ENCODE results near the gene GBA2.
A peak's percentile ranks its signal among the peaks of the same experiment; 100 is the strongest.

Gene GBA2

DNA sequence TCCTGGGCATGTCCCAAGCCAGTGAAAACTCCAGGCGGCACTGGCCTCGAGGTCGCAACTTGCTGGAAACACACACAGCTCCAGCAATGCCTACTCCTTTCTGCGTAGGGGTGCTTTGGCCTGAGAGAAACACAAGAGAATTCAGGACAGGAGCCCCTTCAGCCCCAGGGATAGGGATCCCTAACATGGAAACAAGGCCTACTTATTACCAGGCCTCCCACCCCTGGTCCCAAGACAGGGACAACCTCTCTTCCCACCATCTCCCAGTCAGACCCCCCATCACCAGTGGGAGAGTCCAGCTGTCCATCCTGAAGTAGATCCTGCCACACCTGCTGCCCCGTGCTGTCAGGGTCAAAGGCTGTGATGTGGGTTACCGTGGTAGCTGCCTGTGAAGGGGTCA, 8.8 kb downstream of the GBA2 start:
- no peak for DNase-seq (ENCODE audit: insufficient read length, low spot score)
- TF ChIP-seq, protein P1, sequence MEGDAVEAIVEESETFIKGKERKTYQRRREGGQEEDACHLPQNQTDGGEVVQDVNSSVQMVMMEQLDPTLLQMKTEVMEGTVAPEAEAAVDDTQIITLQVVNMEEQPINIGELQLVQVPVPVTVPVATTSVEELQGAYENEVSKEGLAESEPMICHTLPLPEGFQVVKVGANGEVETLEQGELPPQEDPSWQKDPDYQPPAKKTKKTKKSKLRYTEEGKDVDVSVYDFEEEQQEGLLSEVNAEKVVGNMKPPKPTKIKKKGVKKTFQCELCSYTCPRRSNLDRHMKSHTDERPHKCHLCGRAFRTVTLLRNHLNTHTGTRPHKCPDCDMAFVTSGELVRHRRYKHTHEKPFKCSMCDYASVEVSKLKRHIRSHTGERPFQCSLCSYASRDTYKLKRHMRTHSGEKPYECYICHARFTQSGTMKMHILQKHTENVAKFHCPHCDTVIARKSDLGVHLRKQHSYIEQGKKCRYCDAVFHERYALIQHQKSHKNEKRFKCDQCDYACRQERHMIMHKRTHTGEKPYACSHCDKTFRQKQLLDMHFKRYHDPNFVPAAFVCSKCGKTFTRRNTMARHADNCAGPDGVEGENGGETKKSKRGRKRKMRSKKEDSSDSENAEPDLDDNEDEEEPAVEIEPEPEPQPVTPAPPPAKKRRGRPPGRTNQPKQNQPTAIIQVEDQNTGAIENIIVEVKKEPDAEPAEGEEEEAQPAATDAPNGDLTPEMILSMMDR (IDR thresholded peaks at IDR 0.05; ENCODE audit: insufficient read depth, missing control alignments), result no peak
- FAIRE-seq, result no peak

DNA sequence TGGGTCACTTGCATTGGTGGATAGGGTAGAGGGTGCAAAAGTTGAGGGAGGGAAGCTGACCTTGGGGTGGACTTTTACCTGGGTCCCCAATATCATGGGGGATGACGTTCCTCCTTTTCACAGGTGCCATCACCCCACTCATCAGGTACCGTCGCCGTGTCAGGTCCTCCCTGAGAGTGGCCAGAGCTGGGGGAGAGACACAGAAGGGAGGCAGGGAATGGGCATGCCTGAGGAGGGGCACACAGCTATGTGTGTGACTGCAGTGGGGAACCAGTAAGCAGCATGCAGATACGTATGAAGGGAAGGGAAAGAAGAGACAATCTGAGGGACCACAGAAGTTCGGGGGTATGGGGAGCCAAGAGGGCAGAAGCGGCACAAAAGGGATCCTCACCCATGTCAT, 10.1 kb downstream of the GBA2 start:
- FAIRE-seq (no peak), DNase-seq (ENCODE audit: insufficient read length, low spot score) (no peak)
- TF ChIP-seq, protein P1 (IDR thresholded peaks at IDR 0.05; ENCODE audit: insufficient read depth, missing control alignments), result no peak

DNA sequence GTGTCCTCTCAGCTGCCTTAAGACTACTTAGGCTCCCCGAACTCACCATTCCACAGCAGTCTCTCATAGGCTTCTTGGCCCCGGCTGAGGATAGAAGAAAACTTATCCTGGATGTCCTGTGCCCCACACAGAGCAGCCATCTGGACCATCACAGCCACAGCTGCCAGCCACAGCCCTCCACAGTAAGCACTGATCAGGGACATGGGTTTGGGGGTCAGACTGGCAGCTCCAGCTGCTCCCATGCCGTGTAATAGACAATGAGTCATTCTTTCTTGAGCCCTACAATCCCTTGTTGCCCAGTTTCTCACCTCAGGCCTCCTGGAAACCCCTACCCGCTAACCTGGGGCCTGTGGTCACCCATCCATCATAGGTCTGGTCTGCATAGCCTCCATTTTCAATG, 10.8 kb downstream of the GBA2 start:
- no peak for FAIRE-seq
- DNase-seq (ENCODE audit: insufficient read length, low spot score), result no peak
- TF ChIP-seq, protein P1 (IDR thresholded peaks at IDR 0.05; ENCODE audit: insufficient read depth, missing control alignments), result no peak

DNA sequence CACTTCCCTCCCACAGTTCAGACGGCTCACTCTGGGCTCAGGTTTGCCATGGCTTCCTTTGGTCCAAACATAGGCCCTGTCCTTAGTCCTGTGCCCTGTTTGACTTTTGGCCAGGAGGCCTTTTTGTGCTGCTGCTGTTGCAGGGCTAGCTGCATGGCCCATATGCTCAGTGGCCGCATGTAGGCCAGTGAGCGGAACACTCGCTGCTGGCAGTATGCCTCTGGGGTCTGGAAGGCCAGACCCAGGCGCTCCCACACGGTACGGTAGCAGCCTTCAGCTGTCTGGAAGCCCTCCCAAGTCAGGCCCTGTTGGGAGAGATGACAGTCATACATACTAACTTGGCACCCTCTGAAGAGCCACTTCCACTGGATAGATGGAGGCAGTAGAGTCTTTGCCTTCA, 11.9 kb downstream of the GBA2 start:
- no peak for FAIRE-seq
- TF ChIP-seq, protein P1 (IDR thresholded peaks at IDR 0.05; ENCODE audit: insufficient read depth, missing control alignments), result no peak

DNA sequence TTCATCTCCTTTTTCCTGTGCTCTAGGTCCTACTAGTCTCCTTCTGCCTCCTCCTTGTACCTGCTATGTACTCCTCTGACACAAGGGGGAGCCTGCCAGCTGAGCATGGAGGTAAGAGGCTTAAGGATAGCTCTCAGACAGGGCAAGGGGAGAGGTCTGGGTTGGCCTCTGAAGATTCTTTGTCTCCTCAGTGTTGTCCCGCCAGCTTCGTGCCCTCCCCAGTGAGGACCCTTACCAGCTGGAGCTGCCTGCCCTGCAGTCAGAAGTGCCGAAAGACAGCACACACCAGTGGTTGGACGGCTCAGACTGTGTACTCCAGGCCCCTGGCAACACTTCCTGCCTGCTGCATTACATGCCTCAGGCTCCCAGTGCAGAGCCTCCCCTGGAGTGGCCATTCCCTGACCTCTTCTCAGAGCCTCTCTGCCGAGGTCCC, 12.8 kb downstream of the GBA2 start:
- FAIRE-seq, result peak; percentile 74
- TF ChIP-seq, protein P1 (IDR thresholded peaks at IDR 0.05; ENCODE audit: insufficient read depth, missing control alignments), result peak; percentile 88
- peak; percentile 83 for DNase-seq (ENCODE audit: insufficient read length, low spot score)

More for the DNA sequence above, 11.9 kb downstream of the GBA2 start:
- no peak for DNase-seq (ENCODE audit: insufficient read length, low spot score)

DNA sequence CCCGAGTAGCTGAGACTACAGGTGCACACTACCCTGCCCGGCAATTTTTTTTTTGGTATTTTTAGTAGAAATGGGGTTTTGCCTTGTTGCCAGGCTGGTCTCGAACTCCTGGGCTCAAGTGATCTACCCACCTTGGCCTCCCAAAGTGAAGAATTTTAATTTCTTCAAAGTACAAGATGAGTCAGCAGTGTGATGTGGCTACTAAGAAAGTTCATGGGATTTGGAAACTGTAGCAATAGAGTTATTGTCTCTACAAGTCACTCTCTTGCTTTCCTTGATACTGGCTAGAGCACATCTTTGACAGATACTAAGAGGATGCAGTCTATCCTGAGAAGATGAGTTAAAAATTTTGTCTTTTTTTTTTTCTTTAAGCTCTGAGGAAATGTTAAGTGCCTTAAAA, 14.9 kb downstream of the GBA2 start:
- no peak for FAIRE-seq
- TF ChIP-seq, protein P1 (IDR thresholded peaks at IDR 0.05; ENCODE audit: insufficient read depth, missing control alignments), result no peak
- no peak for DNase-seq (ENCODE audit: insufficient read length, low spot score)

DNA sequence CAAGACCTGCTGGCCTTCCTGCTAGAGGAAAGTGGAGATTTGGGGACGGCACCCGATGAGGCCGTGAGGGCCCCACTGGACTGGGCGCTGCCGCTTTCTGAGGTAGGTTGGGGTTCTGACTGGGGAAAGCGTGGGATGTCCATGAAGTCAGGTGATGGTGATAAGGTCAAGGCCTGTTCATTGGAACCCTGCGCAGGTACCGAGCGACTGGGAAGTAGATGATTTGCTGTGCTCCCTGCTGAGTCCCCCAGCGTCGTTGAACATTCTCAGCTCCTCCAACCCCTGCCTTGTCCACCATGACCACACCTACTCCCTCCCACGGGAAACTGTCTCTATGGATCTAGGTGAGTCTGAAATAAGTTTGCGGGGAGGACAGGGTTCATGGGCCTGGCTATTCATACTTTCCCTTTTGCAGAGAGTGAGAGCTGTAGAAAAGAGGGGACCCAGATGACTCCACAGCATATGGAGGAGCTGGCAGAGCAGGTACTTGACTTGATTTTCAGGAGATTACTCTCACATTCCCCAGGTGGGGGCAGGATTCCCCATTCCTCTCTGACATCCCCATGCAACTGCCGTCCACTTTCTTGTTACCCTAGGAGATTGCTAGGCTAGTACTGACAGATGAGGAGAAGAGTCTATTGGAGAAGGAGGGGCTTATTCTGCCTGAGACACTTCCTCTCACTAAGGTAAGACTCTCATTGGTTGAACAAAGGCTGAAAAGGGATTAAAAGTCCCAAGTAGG, 16.1 kb downstream of the GBA2 start:
- TF ChIP-seq, protein P1 (IDR thresholded peaks at IDR 0.05; ENCODE audit: insufficient read depth, missing control alignments), result peak; percentile 6
- DNase-seq (ENCODE audit: insufficient read length, low spot score) (no peak), FAIRE-seq (no peak)

All from D721Med (cell line).